Lower leg skin (tissue), 4 donors: Measurements from ENCODE around the gene ZNF555. TPM values are rescaled to one million over a fixed set of nuclear protein-coding genes. Genes with fewer than 3 reads are reported as not detected.

Experiments used
- DNase-seq, 2 donors: peaks; one replicate each; pipeline ENCODE4 v3.0.0-alpha.2; 2019; ENCODE audit warnings: low spot score in 2 of 2
- H3K4me3 ChIP-seq: fragments of 200-600 bp; sonication (generic); 2 replicates; pipeline ENCODE4 v1.5.1; 2017; ENCODE audit warnings: mild to moderate bottlenecking, low read depth; ENCODE audit not compliant: poor library complexity, severe bottlenecking
- POLR2A ChIP-seq, 2 donors: fragments of 450-650 bp; IDR thresholded peaks; one replicate each; pipeline ENCODE4 v1.6.1; 2016 to 2017; ENCODE audit warnings: antibody characterized with exemption in 2 of 2, mild to moderate bottlenecking in 1 of 2, moderate library complexity in 1 of 2
- WGBS, 2 donors: methylation state at CpG; one replicate each; pipeline ENCODE4 v1.1.5; 2018; 5-methylcytosine and 5-hydroxymethylcytosine counted together
- intact Hi-C: fragments of 100-400 bp; cut with DNase I; formaldehyde crosslinking; loops from one replicate; pipeline ENCODE4 v1.15.0; 2023; ENCODE audit warnings: low total_unique reads
- total RNA-seq, 4 donors: library from RNA; depleted of rRNA; stranded (reverse); fragments of >200 nt; gene quantifications; one replicate each; pipeline ENCODE4 v1.1.0, GENCODE V29; 2016
- TF ChIP-seq, protein P1 (sequence below), 3 donors: fragments of 450-650 bp; IDR thresholded peaks; one replicate each; pipeline ENCODE4 v1.5.1; 2016; ENCODE audit warnings: antibody characterized with exemption in 3 of 3, mild to moderate bottlenecking in 3 of 3, moderate library complexity in 2 of 3

Gene ZNF555
- total RNA-seq, 4 donors from 2014 or later, result 2.4 to 5.5 (median 3.6) TPM

- H3K4me3 ChIP-seq, result peak overlapping the region; percentile 88
- intact Hi-C loops, result no loop called here
- DNase-seq, result no peak
- TF ChIP-seq POLR2A (IDR thresholded peaks at IDR 0.05), result no peak
- TF ChIP-seq, protein P1, sequence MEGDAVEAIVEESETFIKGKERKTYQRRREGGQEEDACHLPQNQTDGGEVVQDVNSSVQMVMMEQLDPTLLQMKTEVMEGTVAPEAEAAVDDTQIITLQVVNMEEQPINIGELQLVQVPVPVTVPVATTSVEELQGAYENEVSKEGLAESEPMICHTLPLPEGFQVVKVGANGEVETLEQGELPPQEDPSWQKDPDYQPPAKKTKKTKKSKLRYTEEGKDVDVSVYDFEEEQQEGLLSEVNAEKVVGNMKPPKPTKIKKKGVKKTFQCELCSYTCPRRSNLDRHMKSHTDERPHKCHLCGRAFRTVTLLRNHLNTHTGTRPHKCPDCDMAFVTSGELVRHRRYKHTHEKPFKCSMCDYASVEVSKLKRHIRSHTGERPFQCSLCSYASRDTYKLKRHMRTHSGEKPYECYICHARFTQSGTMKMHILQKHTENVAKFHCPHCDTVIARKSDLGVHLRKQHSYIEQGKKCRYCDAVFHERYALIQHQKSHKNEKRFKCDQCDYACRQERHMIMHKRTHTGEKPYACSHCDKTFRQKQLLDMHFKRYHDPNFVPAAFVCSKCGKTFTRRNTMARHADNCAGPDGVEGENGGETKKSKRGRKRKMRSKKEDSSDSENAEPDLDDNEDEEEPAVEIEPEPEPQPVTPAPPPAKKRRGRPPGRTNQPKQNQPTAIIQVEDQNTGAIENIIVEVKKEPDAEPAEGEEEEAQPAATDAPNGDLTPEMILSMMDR (IDR thresholded peaks at IDR 0.05), result no peak
- 2% methylated on average over 13 to 33 of the region's 36 CpGs for WGBS, 2 donors
These were observed 21.1 kb upstream of the ZNF555 start for GRCh38 chr19:2820112-2820702.

- intact Hi-C loops, result no loop called here
- no peak for DNase-seq
- WGBS, 2 donors, result 89 to 96% methylated on average over 5 of the region's 5 CpGs
These were observed 18.4 kb upstream of the ZNF555 start for GRCh38 chr19:2822846-2823245.

DNA sequence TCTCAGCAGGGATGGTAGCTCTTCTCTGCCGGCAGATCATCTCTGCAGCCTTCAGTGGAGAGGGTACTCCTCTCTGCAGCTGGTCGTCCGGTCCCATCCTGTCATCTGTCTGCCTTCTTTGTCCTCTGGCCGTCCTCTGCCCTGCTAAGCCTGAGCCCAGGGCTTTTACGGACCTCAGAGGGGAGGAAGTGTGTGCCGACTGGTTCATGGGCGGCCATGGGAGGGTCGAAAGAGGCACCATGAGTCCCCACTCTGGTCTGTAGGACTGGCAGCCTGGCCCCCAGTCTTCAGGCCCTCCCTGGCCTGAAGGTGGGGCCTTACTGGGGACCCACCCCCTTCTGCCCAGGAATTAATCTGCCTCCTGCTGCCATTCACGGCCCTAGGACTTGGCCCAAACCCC lies 17.6 kb upstream of the ZNF555 start:
- peak in 1 of 2 donors; percentile 53 for DNase-seq
- 66 to 79% methylated on average over 7 to 9 of the region's 9 CpGs for WGBS, 2 donors
- H3K4me3 ChIP-seq, result no peak overlapping the region
- intact Hi-C loops, result no loop called here
- TF ChIP-seq, protein P1 (IDR thresholded peaks at IDR 0.05), result no peak
- TF ChIP-seq POLR2A (IDR thresholded peaks at IDR 0.05), result no peak

More at GRCh38 chr19:2822846-2823245, 18.4 kb upstream of the ZNF555 start:
- H3K4me3 ChIP-seq, result no peak overlapping the region
- TF ChIP-seq, protein P1 (IDR thresholded peaks at IDR 0.05), result no peak
- no peak for TF ChIP-seq POLR2A (IDR thresholded peaks at IDR 0.05)

DNA sequence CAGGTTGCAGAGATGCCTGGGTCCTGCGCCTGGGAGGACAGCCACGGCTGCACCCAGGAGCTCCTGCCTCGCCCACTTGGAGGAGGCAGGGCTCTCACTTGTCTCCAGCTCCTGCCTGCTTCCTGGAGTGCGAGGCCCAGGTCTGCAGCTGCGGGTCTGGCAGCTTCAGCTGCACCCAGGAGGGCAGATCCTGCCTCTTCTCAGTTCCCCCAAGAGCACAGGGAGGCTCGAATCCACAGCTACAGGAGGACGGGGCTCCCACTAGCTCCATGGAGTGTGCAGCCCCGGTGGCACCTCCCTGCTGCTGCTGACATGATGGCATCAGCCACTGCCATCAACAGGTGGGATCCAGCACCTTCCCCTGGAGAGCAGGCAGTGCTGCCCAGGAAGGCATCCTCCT lies 17.1 kb upstream of the ZNF555 start:
- 55 to 73% methylated on average over 4 to 6 of the region's 8 CpGs for WGBS, 2 donors
- intact Hi-C loops, result no loop called here
- DNase-seq, result no peak
- H3K4me3 ChIP-seq, result no peak overlapping the region
- TF ChIP-seq, protein P1 (IDR thresholded peaks at IDR 0.05), result no peak
- no peak for TF ChIP-seq POLR2A (IDR thresholded peaks at IDR 0.05)

GRCh38 chr19:2827022-2827421 lies 14.3 kb upstream of the ZNF555 start:
- intact Hi-C loops, result no loop called here
- TF ChIP-seq POLR2A (IDR thresholded peaks at IDR 0.05), result no peak
- TF ChIP-seq, protein P1 (IDR thresholded peaks at IDR 0.05), result no peak
- DNase-seq, result no peak
- no peak overlapping the region for H3K4me3 ChIP-seq
- 93 to 97% methylated on average over 2 of the region's 2 CpGs for WGBS, 2 donors
